Liver (tissue), 9 donors: ENCODE results near the gene FANCM. TPM values are rescaled to one million over a fixed set of nuclear protein-coding genes. Genes with fewer than 3 reads are reported as not detected.

Source experiments
- DNase-seq: peaks from one replicate; pipeline ENCODE4 v3.0.0-alpha.2; 2017; ENCODE audit warnings: low spot score
- H3K27ac ChIP-seq, 2 donors: one replicate each; pipeline ENCODE4 v1.7.0; 2013; ENCODE audit warnings: inconsistent platforms in 2 of 2, low read length in 2 of 2, control low read depth in 1 of 2, low read depth in 1 of 2, mild to moderate bottlenecking in 1 of 2
- H3K27me3 ChIP-seq, 4 donors: one replicate each; pipeline versions ENCODE4 v1.6.1 to v1.7.0; 2013; ENCODE audit warnings: low read length in 3 of 4, inconsistent platforms in 1 of 4, mild to moderate bottlenecking in 1 of 4, moderate library complexity in 1 of 4; ENCODE audit not compliant: control insufficient read depth in 4 of 4, insufficient read depth in 4 of 4
- H3K36me3 ChIP-seq, 4 donors: one replicate each; pipeline versions ENCODE4 v1.6.1 to v1.7.0; 2013; ENCODE audit warnings: low read length in 3 of 4, mild to moderate bottlenecking in 3 of 4, low read depth in 1 of 4, moderate library complexity in 1 of 4; ENCODE audit not compliant: control insufficient read depth in 4 of 4, insufficient read depth in 3 of 4
- H3K4me1 ChIP-seq, 4 donors: one replicate each; pipeline versions ENCODE4 v1.6.1 to v1.7.0; 2013; ENCODE audit warnings: low read length in 3 of 4, mild to moderate bottlenecking in 3 of 4, moderate library complexity in 1 of 4; ENCODE audit not compliant: control insufficient read depth in 4 of 4, insufficient read depth in 4 of 4
- H3K4me3 ChIP-seq, 3 donors: one replicate each; pipeline versions ENCODE4 v1.6.1 to v1.7.0; 2013; ENCODE audit warnings: low read length in 3 of 3, control low read depth in 1 of 3, low read depth in 1 of 3, mild to moderate bottlenecking in 1 of 3
- H3K9ac ChIP-seq, 2 donors: one replicate each; pipeline ENCODE4 v1.7.0; 2013; ENCODE audit warnings: low read length in 2 of 2, mild to moderate bottlenecking in 2 of 2, moderate library complexity in 2 of 2, control low read depth in 1 of 2, low read depth in 1 of 2
- H3K9me3 ChIP-seq, 4 donors: one replicate each; pipeline versions ENCODE4 v1.6.1 to v1.7.0; 2013; ENCODE audit warnings: low read length in 3 of 4; ENCODE audit not compliant: control insufficient read depth in 4 of 4
- CTCF ChIP-seq: fragments of 150-350 bp; IDR thresholded peaks from 2 replicates; pipeline ENCODE4 v1.5.1; 2017; ENCODE audit warnings: improper control_type of control experiment, low read depth, low read length; ENCODE audit not compliant: missing input control
- EGR1 ChIP-seq, 2 donors: IDR thresholded peaks; 2 replicates each; pipeline ENCODE4 v1.6.1; 2016 to 2018; ENCODE audit warnings: antibody characterized with exemption in 2 of 2, low read depth in 2 of 2
- GABPA ChIP-seq, 2 donors: IDR thresholded peaks in 1 of 2; conservative IDR thresholded peaks in 1 of 2; 2 replicates each; pipeline ENCODE4 v1.6.1; 2016; ENCODE audit warnings: antibody characterized with exemption in 2 of 2, mild to moderate bottlenecking in 1 of 2, moderate library complexity in 1 of 2
- HNF4A ChIP-seq, 2 donors: conservative IDR thresholded peaks; 2 replicates each; pipeline ENCODE4 v1.6.1; 2016; ENCODE audit warnings: antibody characterized with exemption in 2 of 2, mild to moderate bottlenecking in 2 of 2
- HNF4G ChIP-seq: IDR thresholded peaks from 2 replicates; pipeline ENCODE4 v1.6.1; 2016; ENCODE audit warnings: antibody characterized with exemption
- MAX ChIP-seq: IDR thresholded peaks from 2 replicates; pipeline ENCODE4 v1.6.1; 2016; ENCODE audit warnings: antibody characterized with exemption
- RAD21 ChIP-seq, 2 donors: IDR thresholded peaks; 2 replicates each; pipeline ENCODE4 v1.6.1; 2016; ENCODE audit warnings: antibody characterized with exemption in 2 of 2, mild to moderate bottlenecking in 2 of 2
- REST ChIP-seq: IDR thresholded peaks from 2 replicates; pipeline ENCODE4 v1.6.1; 2016; ENCODE audit warnings: antibody characterized with exemption, mild to moderate bottlenecking
- YY1 ChIP-seq: IDR thresholded peaks from 2 replicates; pipeline ENCODE4 v1.6.1; 2016; ENCODE audit warnings: antibody characterized with exemption, mild to moderate bottlenecking
- WGBS: extraction: QIAGEN DNeasy Blood & Tissue Kit; methylation state at CpG from one replicate; pipeline ENCODE4 v1.1.7; 2013; 5-methylcytosine and 5-hydroxymethylcytosine counted together
- polyA plus RNA-seq, 2 donors: library from polyadenylated mRNA; stranded (reverse) in 1 of 2; unstranded in 1 of 2; fragments of 200-250 nt in 1 of 2; fragments of >200 nt in 1 of 2; fragmentation: Nextera tagmentation in 1 of 2; extraction: Ambion mirVana in 1 of 2; gene quantifications; one replicate each; pipeline versions ENCODE4 v1.2.1 to v1.2.3, GENCODE V29; 2013 to 2015
- total RNA-seq, 2 donors: library from RNA; depleted of rRNA; stranded (reverse); fragments of >200 nt; gene quantifications; one replicate each; pipeline ENCODE4 v1.2.3, GENCODE V29; 2014
- donor health status: healthy.
- donor health status: healthy.
- donor health status: healthy.
- donor health status: healthy.
- donor health status: healthy.

Gene FANCM
- total and polyA plus RNA-seq, 4 donors: 0.38 to 7.4 (median 3.1) TPM

GRCh38 chr14:45201905-45202304, 66.2 kb downstream of the FANCM start:
- no peak overlapping the region for H3K27ac ChIP-seq
- H3K4me3 ChIP-seq: no peak overlapping the region
- no peaks in the 10 kb centered on the region for H3K4me1 ChIP-seq
- DNase-seq: no peak
- 84% methylated on average over 1 of the region's 1 CpG for WGBS
- H3K27me3 ChIP-seq: no peaks in the 10 kb centered on the region
- no peak overlapping the region for H3K9ac ChIP-seq
- peaks cover 0 to 8% (median 4%) of the 10 kb centered on the region in 4 donors for H3K36me3 ChIP-seq
- TF ChIP-seq RAD21 (IDR thresholded peaks at IDR 0.05) (peak in 1 of 2 donors; percentile 16), GABPA (IDR thresholded peaks at IDR 0.05 in 1 of 2, conservative IDR thresholded peaks at IDR 0.05 in 1 of 2) (no peak)
- H3K9me3 ChIP-seq: no peaks in the 10 kb centered on the region

GRCh38 chr14:45204241-45204640, 68.5 kb downstream of the FANCM start:
- Histone ChIP-seq H3K27me3 (no peaks in the 10 kb centered on the region), H3K4me3 (no peak overlapping the region), H3K9ac (no peak overlapping the region), H3K27ac (no peak overlapping the region), H3K9me3 (no peaks in the 10 kb centered on the region), H3K36me3 (peaks cover 0 to 12% (median 6%) of the 10 kb centered on the region in 4 donors), H3K4me1 (no peaks in the 10 kb centered on the region)
- no peak for DNase-seq
- no peak for TF ChIP-seq REST
- no peak for TF ChIP-seq HNF4A (conservative IDR thresholded peaks at IDR 0.05)
- no peak for TF ChIP-seq MAX
- TF ChIP-seq HNF4G: no peak
- TF ChIP-seq EGR1 (IDR thresholded peaks at IDR 0.05; ENCODE audit: low read depth in 2 of 2): no peak
- no peak for TF ChIP-seq YY1

- Histone ChIP-seq H3K36me3 (peaks cover 0 to 16% (median 9%) of the 10 kb centered on the region in 4 donors), H3K4me3 (no peak overlapping the region), H3K9me3 (no peaks in the 10 kb centered on the region), H3K27ac (no peak overlapping the region), H3K27me3 (no peaks in the 10 kb centered on the region), H3K4me1 (no peaks in the 10 kb centered on the region), H3K9ac (no peak overlapping the region)
- no peak for TF ChIP-seq CTCF
- no peak for DNase-seq
- 100% methylated on average over 1 of the region's 1 CpG for WGBS
Observed at GRCh38 chr14:45210159-45210558, 74.4 kb downstream of the FANCM start.
